PC-3 (cell line): ENCODE data around the gene CHD9.

Source experiments
- EZH2phosphoT487 ChIP-seq: fragments of 300-600 bp; sonication (generic); IDR thresholded peaks from 2 replicates; pipeline ENCODE4 v1.6.1; 2018; ENCODE audit warnings: mild to moderate bottlenecking, antibody characterized with exemption, low read length, borderline replicate concordance
- TF ChIP-seq, protein P1 (sequence below): fragments of 300-600 bp; sonication (generic); conservative IDR thresholded peaks from 2 replicates; pipeline ENCODE4 v1.5.1; 2017; ENCODE audit warnings: antibody characterized with exemption, low read depth, mild to moderate bottlenecking, low read length

- TF ChIP-seq, protein P1, sequence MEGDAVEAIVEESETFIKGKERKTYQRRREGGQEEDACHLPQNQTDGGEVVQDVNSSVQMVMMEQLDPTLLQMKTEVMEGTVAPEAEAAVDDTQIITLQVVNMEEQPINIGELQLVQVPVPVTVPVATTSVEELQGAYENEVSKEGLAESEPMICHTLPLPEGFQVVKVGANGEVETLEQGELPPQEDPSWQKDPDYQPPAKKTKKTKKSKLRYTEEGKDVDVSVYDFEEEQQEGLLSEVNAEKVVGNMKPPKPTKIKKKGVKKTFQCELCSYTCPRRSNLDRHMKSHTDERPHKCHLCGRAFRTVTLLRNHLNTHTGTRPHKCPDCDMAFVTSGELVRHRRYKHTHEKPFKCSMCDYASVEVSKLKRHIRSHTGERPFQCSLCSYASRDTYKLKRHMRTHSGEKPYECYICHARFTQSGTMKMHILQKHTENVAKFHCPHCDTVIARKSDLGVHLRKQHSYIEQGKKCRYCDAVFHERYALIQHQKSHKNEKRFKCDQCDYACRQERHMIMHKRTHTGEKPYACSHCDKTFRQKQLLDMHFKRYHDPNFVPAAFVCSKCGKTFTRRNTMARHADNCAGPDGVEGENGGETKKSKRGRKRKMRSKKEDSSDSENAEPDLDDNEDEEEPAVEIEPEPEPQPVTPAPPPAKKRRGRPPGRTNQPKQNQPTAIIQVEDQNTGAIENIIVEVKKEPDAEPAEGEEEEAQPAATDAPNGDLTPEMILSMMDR = no peak
- TF ChIP-seq EZH2phosphoT487 = no peak
Measured at GRCh38 chr16:53320992-53321391, 266.2 kb downstream of the CHD9 start.
